HUDEP-2 (cell line): ENCODE measurements around the gene STOML1.

Experiments
- DNase-seq, 76 experiments: peaks; one replicate each; lab custom pipeline; 2025; ENCODE audit not compliant: unreplicated experiment in 76 of 76; lab: John Stamatoyannopoulos, UW

STOML1 gene

DNA sequence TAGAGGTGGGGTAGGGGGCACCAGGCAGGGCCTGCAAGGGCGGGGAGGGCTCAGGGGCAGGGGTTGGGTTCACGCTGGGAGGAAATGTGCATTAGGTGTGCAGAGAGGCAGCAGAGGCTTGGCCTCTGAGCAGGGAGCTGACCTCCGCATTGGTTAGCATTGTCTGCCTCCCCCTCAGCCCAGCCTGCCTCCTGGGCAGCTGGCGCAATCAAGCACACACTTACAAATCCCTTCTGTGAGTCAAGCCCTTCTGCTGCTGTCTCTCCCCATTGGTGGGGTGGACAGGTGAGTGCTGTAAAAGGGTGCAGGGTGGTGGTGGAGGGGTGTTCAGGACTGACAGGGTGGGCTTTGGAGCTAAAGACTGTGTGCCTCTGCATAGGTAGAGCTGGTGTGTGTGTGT lies 56.5 kb downstream of the STOML1 start:
- DNase-seq, result no peak

GRCh38 chr15:73934281-73934680 lies 57.8 kb downstream of the STOML1 start:
- DNase-seq, result no peak

- no peak for DNase-seq
These were observed 59.5 kb downstream of the STOML1 start for GRCh38 chr15:73932381-73933191.

DNA sequence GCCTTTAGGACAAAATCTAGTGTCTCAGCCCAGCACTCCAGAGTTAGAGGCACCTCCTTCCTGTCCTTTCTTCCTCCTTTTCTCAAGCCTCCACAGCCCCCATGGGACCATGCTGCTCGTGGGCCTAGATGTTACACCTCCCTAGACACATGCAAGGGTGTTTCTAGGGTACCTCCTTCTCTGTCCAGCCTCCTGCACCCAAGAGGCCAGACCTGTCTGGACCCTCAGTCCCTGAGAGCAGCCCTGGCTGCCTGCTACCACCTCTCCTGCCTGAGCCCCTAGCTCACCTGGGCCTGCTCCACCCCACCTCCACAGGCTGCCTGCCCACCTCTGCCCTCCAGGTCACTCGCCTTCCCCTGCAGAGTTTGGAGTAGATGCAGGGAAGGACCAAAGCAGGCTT lies 60.7 kb downstream of the STOML1 start:
- DNase-seq, result no peak

GRCh38 chr15:73930790-73931281 lies 61.3 kb downstream of the STOML1 start:
- DNase-seq, result no peak

DNA sequence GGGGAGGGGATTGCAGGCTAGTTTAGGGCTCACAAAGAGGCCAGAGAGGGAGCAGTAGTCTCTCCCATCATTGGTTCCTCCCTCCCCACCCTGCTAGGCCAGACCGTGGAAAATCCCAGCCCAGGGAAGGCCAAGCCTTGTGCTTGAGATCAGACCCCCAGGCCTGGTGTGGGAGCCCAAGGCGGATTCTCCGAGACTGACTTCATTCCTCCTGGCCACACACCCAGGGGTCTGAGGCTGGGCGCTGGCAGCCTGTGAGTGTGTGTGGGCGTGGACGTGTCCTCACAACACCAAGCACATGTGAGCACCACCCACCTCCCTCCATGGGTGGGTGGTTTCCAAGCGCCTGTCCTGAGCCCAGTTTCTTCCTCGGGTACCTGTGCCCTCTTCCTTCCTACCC lies 61.7 kb downstream of the STOML1 start:
- no peak for DNase-seq

DNA sequence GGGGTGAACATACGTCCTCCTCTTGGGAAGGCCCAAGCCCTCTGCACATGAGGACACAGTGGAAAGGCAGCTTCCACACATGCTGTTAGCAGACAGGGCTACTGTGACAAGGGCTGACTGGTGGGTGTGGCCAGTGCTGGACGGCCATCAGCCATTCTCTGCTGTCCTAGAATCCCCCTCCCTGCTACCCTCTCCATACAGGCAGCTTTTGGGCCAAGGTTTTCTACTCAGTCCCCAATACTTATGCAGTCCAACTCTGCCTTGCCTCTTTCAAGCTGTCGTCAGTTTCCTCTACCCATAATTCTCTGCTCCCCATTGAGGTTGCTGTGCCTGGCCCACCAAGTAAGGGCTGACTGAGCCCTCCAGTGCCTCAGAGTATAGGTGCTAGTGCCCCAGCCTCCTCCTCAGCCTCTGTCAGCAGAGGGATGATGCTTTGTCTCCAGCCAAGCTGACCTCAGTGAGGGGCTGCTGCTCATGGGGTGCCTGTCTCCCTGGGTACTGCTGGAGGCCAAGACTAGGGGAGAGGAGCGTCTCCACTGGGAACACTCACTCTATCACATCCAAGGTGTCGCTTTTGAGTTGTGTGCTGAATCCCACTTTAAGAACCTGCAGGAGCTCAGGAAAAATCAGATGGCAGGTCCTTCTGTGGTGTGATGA lies 63.0 kb downstream of the STOML1 start:
- DNase-seq, result no peak
